Upper lobe of right lung (tissue), 1 donor: ENCODE measurements around the gene KIAA0232. TPM values are rescaled to one million over a fixed set of nuclear protein-coding genes. Genes with fewer than 3 reads are reported as not detected.

Experiments
- ATAC-seq: fragments of 200-7000 bp; cut with Tn5 transposase; one replicate; pipeline ENCODE4 v1.9.1; 2020; ENCODE audit warnings: mild to moderate bottlenecking, moderate library complexity
- DNase-seq: peaks from one replicate; pipeline ENCODE4 v3.0.0-alpha.2; 2020
- H3K27ac ChIP-seq: fragments of 200-600 bp; one replicate; pipeline ENCODE4 v1.8.0; 2022
- H3K27me3 ChIP-seq: fragments of 200-600 bp; one replicate; pipeline ENCODE4 v1.8.0; 2022; ENCODE audit warnings: mild to moderate bottlenecking
- H3K36me3 ChIP-seq: fragments of 200-600 bp; one replicate; pipeline ENCODE4 v1.8.0; 2022
- H3K4me1 ChIP-seq: fragments of 200-600 bp; one replicate; pipeline ENCODE4 v1.8.0; 2022
- H3K4me3 ChIP-seq: fragments of 200-600 bp; one replicate; pipeline ENCODE4 v1.8.0; 2022; ENCODE audit warnings: mild to moderate bottlenecking
- H3K9me3 ChIP-seq: fragments of 200-600 bp; one replicate; pipeline ENCODE4 v1.8.0; 2022
- CTCF ChIP-seq: fragments of 200-600 bp; IDR thresholded peaks from one replicate; pipeline ENCODE4 v1.8.0; 2022; ENCODE audit warnings: antibody characterized with exemption
- intact Hi-C: fragments of 100-400 bp; cut with DNase I; formaldehyde crosslinking; loops from one replicate; pipeline ENCODE4 v1.11.0; 2022
- total RNA-seq: library from RNA; stranded (reverse); fragmentation: NEBNext Ultra II Directional; extraction: Animal tissue kit (Norgen Biotek cat#: 25700); gene quantifications from one replicate; pipeline ENCODE4 v1.2.1, GENCODE V29; 2021
- donor health status: DM: no; HTN: yes; CAD: no; lungs with severe emphysema.

KIAA0232 gene
- total RNA-seq, 1 donor from 2014 or later = 30.9 TPM

GRCh38 chr4:6776920-6777635, 5.4 kb upstream of the KIAA0232 start:
- H3K4me1 ChIP-seq = peaks cover 8% of the 10 kb centered on the region
- no peak overlapping the region for H3K27ac ChIP-seq
- no peaks in the 10 kb centered on the region for H3K9me3 ChIP-seq
- H3K27me3 ChIP-seq = no peaks in the 10 kb centered on the region
- H3K4me3 ChIP-seq = no peak overlapping the region
- H3K36me3 ChIP-seq = no peaks in the 10 kb centered on the region
- TF ChIP-seq CTCF = no peak
- intact Hi-C loops = no loop called here
- DNase-seq (no peak), ATAC-seq (no peak)

GRCh38 chr4:6777636-6778281, 4.8 kb upstream of the KIAA0232 start:
- H3K9me3 ChIP-seq = no peaks in the 10 kb centered on the region
- no peak for ATAC-seq
- no peak for TF ChIP-seq CTCF
- no peak for DNase-seq
- intact Hi-C loops = no loop called here
- H3K27ac ChIP-seq = no peak overlapping the region
- H3K36me3 ChIP-seq = no peaks in the 10 kb centered on the region
- peaks cover 8% of the 10 kb centered on the region for H3K4me1 ChIP-seq
- H3K4me3 ChIP-seq = no peak overlapping the region
- no peaks in the 10 kb centered on the region for H3K27me3 ChIP-seq

GRCh38 chr4:6778435-6778834, 4.1 kb upstream of the KIAA0232 start:
- no peaks in the 10 kb centered on the region for H3K36me3 ChIP-seq
- intact Hi-C loops = no loop called here
- TF ChIP-seq CTCF = no peak
- H3K4me3 ChIP-seq = no peak overlapping the region
- H3K9me3 ChIP-seq = no peaks in the 10 kb centered on the region
- H3K27ac ChIP-seq = no peak overlapping the region
- peaks cover 8% of the 10 kb centered on the region for H3K4me1 ChIP-seq
- H3K27me3 ChIP-seq = no peaks in the 10 kb centered on the region
- no peak for ATAC-seq
- DNase-seq = no peak

- no peaks in the 10 kb centered on the region for H3K36me3 ChIP-seq
- H3K27ac ChIP-seq = no peak overlapping the region
- no peak for TF ChIP-seq CTCF
- no peaks in the 10 kb centered on the region for H3K27me3 ChIP-seq
- H3K9me3 ChIP-seq = no peaks in the 10 kb centered on the region
- peaks cover 19% of the 10 kb centered on the region for H3K4me1 ChIP-seq
- ATAC-seq = no peak
- no peak for DNase-seq
- H3K4me3 ChIP-seq = no peak overlapping the region
- intact Hi-C loops = no loop called here
Observed at GRCh38 chr4:6779667-6780565, 2.6 kb upstream of the KIAA0232 start.

GRCh38 chr4:6781113-6781512, 1.4 kb upstream of the KIAA0232 start:
- no peak overlapping the region for H3K27ac ChIP-seq

More at GRCh38 chr4:6781113-6781512, 1.4 kb upstream of the KIAA0232 start:
- no peaks in the 10 kb centered on the region for H3K9me3 ChIP-seq
- ATAC-seq (no peak), DNase-seq (no peak)
- TF ChIP-seq CTCF = no peak
- H3K27me3 ChIP-seq = no peaks in the 10 kb centered on the region
- H3K4me1 ChIP-seq = peaks cover 28% of the 10 kb centered on the region
- intact Hi-C loops = no loop called here
- no peak overlapping the region for H3K4me3 ChIP-seq
- no peaks in the 10 kb centered on the region for H3K36me3 ChIP-seq
